Natural killer cell (primary cell): ENCODE measurements around the gene HSPA4. TPM values are rescaled to one million over a fixed set of nuclear protein-coding genes. Genes with fewer than 3 reads are reported as not detected.
A peak's percentile ranks its signal among the peaks of the same experiment; 100 is the strongest.

ENCODE experiments used
- ATAC-seq, 3 donors: fragments of 150-1000 bp in 2 of 3; fragments of 200-7000 bp in 1 of 3; cut with Tn5 transposase; 1 replicate in 1 of 3; 2 replicates in 2 of 3; pipeline ENCODE4 v1.10.0; 2021; ENCODE audit warnings: mild to moderate bottlenecking in 2 of 3, moderate library complexity in 2 of 3
- DNase-seq, 2 donors: peaks; one replicate each; pipeline versions ENCODE4 v3.0.0 to v3.0.0-alpha.2; 2013 to 2021; ENCODE audit warnings: mixed read lengths in 1 of 2
- H3K27ac ChIP-seq: one replicate; pipeline ENCODE4 v1.5.1; 2013; ENCODE audit warnings: mild to moderate bottlenecking, low read length
- H3K27me3 ChIP-seq: one replicate; pipeline ENCODE4 v1.6.1; 2013; ENCODE audit warnings: low read length; ENCODE audit not compliant: control insufficient read depth, insufficient read depth
- H3K36me3 ChIP-seq: one replicate; pipeline ENCODE4 v1.6.1; 2013; ENCODE audit warnings: low read length; ENCODE audit not compliant: control insufficient read depth, insufficient read depth
- H3K4me1 ChIP-seq: one replicate; pipeline ENCODE4 v1.6.1; 2013; ENCODE audit warnings: low read length; ENCODE audit not compliant: control insufficient read depth, insufficient read depth
- H3K4me3 ChIP-seq: one replicate; pipeline ENCODE4 v1.5.1; 2013; ENCODE audit warnings: low read length
- H3K9me3 ChIP-seq: one replicate; pipeline ENCODE4 v1.6.1; 2013; ENCODE audit warnings: low read length; ENCODE audit not compliant: control insufficient read depth, insufficient read depth
- H3K27ac Mint-ChIP-seq, 2 donors: one replicate each; pipeline ENCODE4 v1.8.0; 2022; ENCODE audit warnings: mild to moderate bottlenecking in 2 of 2, mixed read lengths in 2 of 2, moderate library complexity in 1 of 2
- H3K27me3 Mint-ChIP-seq, 2 donors: one replicate each; pipeline ENCODE4 v1.8.0; 2022; ENCODE audit warnings: low read depth in 2 of 2, mixed read lengths in 2 of 2
- H3K36me3 Mint-ChIP-seq: one replicate; pipeline ENCODE4 v1.8.0; 2022; ENCODE audit warnings: mixed read lengths
- H3K4me1 Mint-ChIP-seq, 2 donors: one replicate each; pipeline ENCODE4 v1.8.0; 2022; ENCODE audit warnings: mixed read lengths in 2 of 2
- H3K4me3 Mint-ChIP-seq: one replicate; pipeline ENCODE4 v1.8.0; 2022; ENCODE audit warnings: mild to moderate bottlenecking, moderate library complexity, mixed read lengths
- H3K9me3 Mint-ChIP-seq, 2 donors: one replicate each; pipeline ENCODE4 v1.8.0; 2022; ENCODE audit warnings: mixed read lengths in 2 of 2
- CTCF ChIP-seq: fragments of 200-600 bp; IDR thresholded peaks from one replicate; pipeline ENCODE4 v1.8.0; 2022; ENCODE audit warnings: antibody characterized with exemption
- WGBS: methylation state at CpG from one replicate; pipeline ENCODE4 v1.1.7; 2013; ENCODE audit warnings: missing lambda C conversion rate; ENCODE audit not compliant: insufficient coverage; 5-methylcytosine and 5-hydroxymethylcytosine counted together
- intact Hi-C: fragments of 100-400 bp; cut with micrococcal nuclease; formaldehyde crosslinking; loops from one replicate; pipeline ENCODE4 v1.14.2; 2022
- total RNA-seq, 4 donors: library from RNA; stranded (reverse); fragments of 120-200 nt in 1 of 4; gene quantifications; one replicate each; pipeline versions ENCODE4 v1.2.3 to v1.2.4, GENCODE V29; 2013 to 2022

Gene HSPA4
- total RNA-seq, 3 donors from 2014 or later (not counting 1 experiment from before 2014, with no cell fraction given) = 38.3 to 58.6 (median 43.0) TPM

GRCh38 chr5:133052317-133053175, 733 bp downstream of the HSPA4 start:
- no peaks in the 10 kb centered on the region for H3K27me3 ChIP-seq
- WGBS = 1% methylated on average over 59 of the region's 59 CpGs
- DNase-seq = peak; percentile 47 to 61
- H3K4me1 ChIP-seq = peaks cover 25% of the 10 kb centered on the region
- peak overlapping the region; percentile 98 to 99 for H3K27ac Mint-ChIP-seq
- peak overlapping the region; percentile 87 for H3K27ac ChIP-seq
- no peaks in the 10 kb centered on the region for H3K27me3 Mint-ChIP-seq
- H3K4me3 ChIP-seq = peak overlapping the region; percentile 91
- peaks cover 31 to 42% of the 10 kb centered on the region in 2 donors for H3K4me1 Mint-ChIP-seq
- intact Hi-C loops = no loop called here
- H3K36me3 Mint-ChIP-seq = no peaks in the 10 kb centered on the region
- TF ChIP-seq CTCF = no peak
- ATAC-seq = peak in 2 of 3 donors; percentile 15 to 33
- no peaks in the 10 kb centered on the region for H3K36me3 ChIP-seq
- H3K9me3 Mint-ChIP-seq = no peaks in the 10 kb centered on the region
- peak overlapping the region; percentile 91 for H3K4me3 Mint-ChIP-seq
- no peaks in the 10 kb centered on the region for H3K9me3 ChIP-seq

- Histone ChIP-seq H3K9me3 (no peaks in the 10 kb centered on the region), H3K4me1 (peaks cover 31% of the 10 kb centered on the region), H3K27ac (no peak overlapping the region), H3K36me3 (no peaks in the 10 kb centered on the region), H3K4me3 (no peak overlapping the region), H3K27me3 (no peaks in the 10 kb centered on the region)
- peak overlapping the region; percentile 98 to 99 for H3K27ac Mint-ChIP-seq
- no peaks in the 10 kb centered on the region for H3K9me3 Mint-ChIP-seq
- 94% methylated on average over 15 of the region's 15 CpGs for WGBS
- intact Hi-C loops = no loop called here
- H3K4me3 Mint-ChIP-seq = peak overlapping the region; percentile 91
- H3K4me1 Mint-ChIP-seq = peaks cover 36 to 47% of the 10 kb centered on the region in 2 donors
- H3K27me3 Mint-ChIP-seq = no peaks in the 10 kb centered on the region
- no peak for TF ChIP-seq CTCF
- no peak for ATAC-seq
- DNase-seq = peak in 1 of 2 donors; percentile 11
- H3K36me3 Mint-ChIP-seq = no peaks in the 10 kb centered on the region
Observed at GRCh38 chr5:133053448-133053847, 1.6 kb downstream of the HSPA4 start.

- no peaks in the 10 kb centered on the region for H3K27me3 ChIP-seq
- intact Hi-C loops = no loop called here
- Mint-ChIP-seq H3K4me1 (peaks cover 36 to 52% of the 10 kb centered on the region in 2 donors), H3K36me3 (no peaks in the 10 kb centered on the region), H3K4me3 (peak overlapping the region; percentile 28), H3K27me3 (no peaks in the 10 kb centered on the region), H3K27ac (peak overlapping the region; percentile 51 to 98), H3K9me3 (no peaks in the 10 kb centered on the region)
- H3K4me3 ChIP-seq = no peak overlapping the region
- H3K36me3 ChIP-seq = no peaks in the 10 kb centered on the region
- no peaks in the 10 kb centered on the region for H3K9me3 ChIP-seq
- peaks cover 31% of the 10 kb centered on the region for H3K4me1 ChIP-seq
- no peak overlapping the region for H3K27ac ChIP-seq
- 89% methylated on average over 6 of the region's 7 CpGs for WGBS
- DNase-seq = no peak
- ATAC-seq = no peak
- TF ChIP-seq CTCF = no peak
Observed at GRCh38 chr5:133054697-133055471, 3.1 kb downstream of the HSPA4 start.
